HL-60 (cell line): ENCODE results near the gene WIPF2.

Experiments
- CTCF ChIP-seq: IDR thresholded peaks from one replicate; pipeline ENCODE4 v1.5.1; 2011; ENCODE audit warnings: low read length, control low read depth, inconsistent platforms; ENCODE audit not compliant: insufficient read depth
- GABPA ChIP-seq: IDR thresholded peaks from 2 replicates; pipeline ENCODE4 v1.6.1; 2012; ENCODE audit warnings: low read depth
- POLR2AphosphoS5 ChIP-seq: IDR thresholded peaks from 2 replicates; pipeline ENCODE4 v1.6.1; 2012; ENCODE audit warnings: low read depth
- REST ChIP-seq: IDR thresholded peaks from 2 replicates; pipeline ENCODE4 v1.6.1; 2012; ENCODE audit warnings: low read depth; ENCODE audit not compliant: insufficient replicate concordance
- SPI1 ChIP-seq: IDR thresholded peaks from 2 replicates; pipeline ENCODE4 v1.6.1; 2012; ENCODE audit warnings: low read depth, mild to moderate bottlenecking, borderline replicate concordance

DNA sequence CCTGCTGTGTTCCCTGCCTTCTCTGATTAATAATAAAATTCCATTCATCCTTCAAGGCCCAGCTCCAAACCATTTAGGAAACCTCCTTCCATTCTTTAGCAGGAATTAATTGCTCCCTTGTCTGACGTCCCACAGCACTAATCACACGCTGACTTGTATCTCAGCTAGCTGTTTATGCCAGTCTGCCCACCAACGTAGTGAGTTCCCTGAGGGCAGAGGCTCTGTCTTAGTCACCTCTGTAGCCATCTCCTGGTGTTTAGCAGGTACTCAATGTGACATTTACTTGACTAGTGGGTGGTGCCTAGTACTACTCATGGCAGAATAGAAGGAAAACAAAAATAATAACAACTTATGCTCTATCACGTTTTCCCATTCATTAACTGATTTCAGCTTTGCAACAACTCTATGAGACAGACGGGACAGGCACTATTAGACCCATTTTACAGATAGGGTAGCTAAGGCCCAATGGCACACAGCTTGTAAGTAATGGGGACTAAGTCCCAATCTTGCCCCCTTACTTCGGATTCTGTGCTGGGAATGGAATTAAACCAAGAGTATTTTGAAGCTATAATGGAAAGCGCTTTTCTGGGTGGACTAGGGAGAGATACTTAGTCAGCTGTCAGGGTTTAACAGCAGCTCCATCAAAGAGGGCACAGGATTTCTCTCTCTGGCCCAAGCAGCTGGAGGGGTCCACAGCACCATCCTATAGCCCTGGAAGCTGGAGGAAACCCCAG lies 931 bp upstream of the WIPF2 start:
- TF ChIP-seq CTCF: no peak
- no peak for TF ChIP-seq POLR2AphosphoS5
- no peak for TF ChIP-seq REST
- no peak for TF ChIP-seq SPI1
- no peak for TF ChIP-seq GABPA
